Keratinocyte (primary cell): Measurements from ENCODE around the gene PRKX. TPM values are rescaled to one million over a fixed set of nuclear protein-coding genes. Genes with fewer than 3 reads are reported as not detected.
A peak's percentile ranks its signal among the peaks of the same experiment; 100 is the strongest.

Source experiments
- DNase-seq: peaks from one replicate; pipeline ENCODE4 v3.0.0-alpha.2; 2011; ENCODE audit warnings: low read depth, missing footprints, low spot score
- FAIRE-seq: peaks from 2 replicates; lab custom pipeline; 2011; peaks lifted over from hg19 to GRCh38; lab: Jason Lieb, UNC
- H2AFZ ChIP-seq: 2 replicates; pipeline ENCODE4 v1.6.0; 2012; ENCODE audit warnings: low read length, control low read depth, inconsistent platforms; ENCODE audit not compliant: control insufficient read depth
- H3K27ac ChIP-seq: 2 replicates; pipeline ENCODE4 v1.5.1; 2011; ENCODE audit warnings: low read length; ENCODE audit not compliant: control insufficient read depth, insufficient read depth
- H3K27me3 ChIP-seq: 3 replicates; pipeline ENCODE4 v1.6.0; 2011; ENCODE audit warnings: low read length; ENCODE audit not compliant: control insufficient read depth, insufficient read depth; ENCODE audit errors: extremely low read depth
- H3K36me3 ChIP-seq, 2 experiments: 2 replicates in 1 of 2; 3 replicates in 1 of 2; pipeline ENCODE4 v1.5.1; 2011; ENCODE audit warnings: low read length in 2 of 2, mild to moderate bottlenecking in 1 of 2; ENCODE audit not compliant: control insufficient read depth in 2 of 2, insufficient read depth in 2 of 2; ENCODE audit errors: extremely low read depth in 1 of 2
- H3K4me1 ChIP-seq: 3 replicates; pipeline ENCODE4 v1.5.1; 2011; ENCODE audit warnings: low read length; ENCODE audit not compliant: control insufficient read depth, insufficient read depth; ENCODE audit errors: extremely low read depth
- H3K4me2 ChIP-seq: 3 replicates; pipeline ENCODE4 v1.6.0; 2011; ENCODE audit warnings: low read depth, low read length; ENCODE audit not compliant: control insufficient read depth, insufficient read depth; ENCODE audit errors: extremely low read depth
- H3K4me3 ChIP-seq, 3 experiments: fragments of 200-600 bp in 1 of 3; sonication (generic) in 1 of 3; 2 replicates in 2 of 3; 3 replicates in 1 of 3; pipeline ENCODE4 v1.5.1; 2011 to 2016; ENCODE audit warnings: low read length in 3 of 3, mild to moderate bottlenecking in 3 of 3, control low read depth in 2 of 3, inconsistent platforms in 1 of 3, low read depth in 1 of 3, mixed read lengths in 1 of 3, mixed run types in 1 of 3, moderate library complexity in 1 of 3; ENCODE audit not compliant: control insufficient read depth in 2 of 3, insufficient read depth in 2 of 3; ENCODE audit errors: extremely low read depth in 1 of 3
- H3K79me2 ChIP-seq: 2 replicates; pipeline ENCODE4 v1.6.0; 2012; ENCODE audit warnings: low read length; ENCODE audit not compliant: control insufficient read depth, insufficient read depth
- H3K9ac ChIP-seq: 3 replicates; pipeline ENCODE4 v1.6.0; 2011; ENCODE audit warnings: low read length; ENCODE audit not compliant: control insufficient read depth, insufficient read depth; ENCODE audit errors: extremely low read depth
- H3K9me1 ChIP-seq: 3 replicates; pipeline ENCODE4 v1.6.0; 2011; ENCODE audit warnings: low read length; ENCODE audit not compliant: control insufficient read depth, insufficient read depth; ENCODE audit errors: extremely low read depth
- H3K9me3 ChIP-seq: 2 replicates; pipeline ENCODE4 v1.5.1; 2012; ENCODE audit warnings: low read depth, low read length; ENCODE audit not compliant: control insufficient read depth
- H4K20me1 ChIP-seq: 3 replicates; pipeline ENCODE4 v1.6.0; 2011; ENCODE audit warnings: low read length; ENCODE audit not compliant: control insufficient read depth, insufficient read depth; ENCODE audit errors: extremely low read depth
- CTCF ChIP-seq, 3 experiments: IDR thresholded peaks in 1 of 3; conservative IDR thresholded peaks in 1 of 3; optimal IDR thresholded peaks in 1 of 3; 2 replicates in 2 of 3; 3 replicates in 1 of 3; pipeline versions ENCODE3 to v1.5.1; 2011; ENCODE audit warnings: low read length in 3 of 3, mild to moderate bottlenecking in 3 of 3, moderate library complexity in 2 of 3, control low read depth in 1 of 3, inconsistent platforms in 1 of 3; ENCODE audit not compliant: insufficient read depth in 2 of 3; ENCODE audit errors: extremely low read depth in 1 of 3
- EZH2 ChIP-seq: IDR thresholded peaks from one replicate; pipeline ENCODE4 v1.6.1; 2012; ENCODE audit warnings: inconsistent platforms, mild to moderate bottlenecking, low read length, moderate library complexity
- dilution Hi-C: fragments of 300-500 bp; cut with MboI; formaldehyde crosslinking; loops from one replicate; pipeline ENCODE4 v1.7.0; 2020; ENCODE audit warnings: low sequenced_read_pairs; ENCODE audit not compliant: extremely low pct_ligation_motif_present
- polyA plus RNA-seq, 5 experiments: library from polyadenylated mRNA; depleted of rRNA in 3 of 5; stranded (reverse) in 3 of 5; stranded (forward) in 1 of 5; unstranded in 1 of 5; fragments of >200 nt; gene quantifications; 1 replicate in 1 of 5; 2 replicates in 3 of 5; 3 replicates in 1 of 5; pipeline versions ENCODE4 v1.2.1 to v1.2.3, GENCODE V29; 2011 to 2012; ENCODE audit warnings: missing spikeins in 2 of 5, low read depth in 1 of 5, low replicate concordance in 1 of 5

PRKX gene
- polyA plus RNA-seq, 1 donor (not counting 4 experiments of a cell fraction or from before 2014, with no cell fraction given): 39.9 TPM

DNA sequence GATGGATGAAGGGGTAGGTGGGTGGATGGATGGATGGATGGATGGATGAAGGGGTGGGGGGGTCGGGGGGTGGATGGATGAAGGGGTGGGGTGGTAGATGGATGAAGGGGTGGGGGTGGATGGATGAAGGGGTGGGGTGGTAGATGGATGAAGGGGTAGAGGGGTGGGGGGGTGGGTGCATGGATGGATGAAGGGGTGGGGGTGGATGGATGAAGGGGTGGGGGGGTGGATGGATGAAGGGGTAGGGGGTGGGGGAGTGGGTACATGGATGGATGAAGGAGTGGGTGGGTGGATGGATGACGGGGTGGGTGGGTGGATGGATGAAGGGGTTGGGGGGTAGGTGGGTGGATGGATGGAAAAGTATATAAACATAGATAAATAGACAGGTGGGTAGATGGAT, 74.2 kb downstream of the PRKX start:
- H3K27ac ChIP-seq: no peak overlapping the region
- no peaks in the 10 kb centered on the region for H4K20me1 ChIP-seq
- no peaks in the 10 kb centered on the region for H3K27me3 ChIP-seq
- TF ChIP-seq EZH2: no peak
- TF ChIP-seq CTCF (optimal IDR thresholded peaks at IDR 0.05 in 1 of 3, IDR thresholded peaks at IDR 0.05 in 1 of 3, conservative IDR thresholded peaks at IDR 0.05 in 1 of 3; ENCODE audit: extremely low read depth in 1 of 3, insufficient read depth in 2 of 3, low read length in 3 of 3): no peak
- no peak overlapping the region for H2AFZ ChIP-seq
- no peak overlapping the region for H3K4me2 ChIP-seq
- no peak overlapping the region for H3K9ac ChIP-seq
- H3K4me1 ChIP-seq: no peaks in the 10 kb centered on the region
- FAIRE-seq: no peak
- peaks cover 0 to 15% of the 10 kb centered on the region in 2 experiments for H3K36me3 ChIP-seq
- no peaks in the 10 kb centered on the region for H3K9me1 ChIP-seq
- peaks cover 2% of the 10 kb centered on the region for H3K9me3 ChIP-seq
- no peak overlapping the region for H3K4me3 ChIP-seq
- no peaks in the 10 kb centered on the region for H3K79me2 ChIP-seq
- no peak for DNase-seq
- dilution Hi-C loops: no loop called here

DNA sequence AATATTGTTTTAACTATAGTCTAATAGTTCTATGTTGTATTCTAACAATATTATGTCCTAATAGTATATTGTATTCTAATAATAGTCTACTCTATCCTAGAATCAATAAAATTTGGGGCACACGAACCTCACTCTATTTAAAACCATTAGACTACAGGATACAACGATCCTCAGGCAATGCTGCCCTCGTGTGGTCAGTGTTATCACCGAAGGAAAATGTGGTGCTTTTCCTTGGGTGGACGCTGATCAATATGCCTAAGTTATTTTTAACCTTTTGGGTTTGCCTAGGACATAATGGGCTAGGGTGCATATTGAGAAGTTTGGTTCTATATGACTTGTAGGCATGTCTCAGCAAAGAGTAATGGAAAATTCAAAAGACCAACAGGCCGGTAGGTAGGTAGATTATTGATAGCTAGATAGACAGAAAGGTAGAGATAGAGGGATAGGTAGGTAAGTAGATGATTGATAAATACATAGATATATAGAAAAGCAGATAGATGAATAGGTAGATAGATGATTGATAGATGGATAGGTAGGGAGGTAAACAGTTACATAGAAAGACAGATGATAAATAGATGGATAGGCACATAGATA, 75.1 kb downstream of the PRKX start:
- H3K36me3 ChIP-seq: peaks cover 0 to 18% of the 10 kb centered on the region in 2 experiments
- FAIRE-seq: no peak
- H4K20me1 ChIP-seq: no peaks in the 10 kb centered on the region
- H3K9me3 ChIP-seq: no peaks in the 10 kb centered on the region
- H3K27ac ChIP-seq: no peak overlapping the region
- no peak overlapping the region for H3K4me3 ChIP-seq
- DNase-seq: no peak
- no peaks in the 10 kb centered on the region for H3K79me2 ChIP-seq
- dilution Hi-C loops: no loop called here
- no peak overlapping the region for H3K9ac ChIP-seq
- no peak overlapping the region for H3K4me2 ChIP-seq
- H3K9me1 ChIP-seq: no peaks in the 10 kb centered on the region
- H3K27me3 ChIP-seq: no peaks in the 10 kb centered on the region
- no peak overlapping the region for H2AFZ ChIP-seq
- no peaks in the 10 kb centered on the region for H3K4me1 ChIP-seq
- TF ChIP-seq CTCF (optimal IDR thresholded peaks at IDR 0.05 in 1 of 3, IDR thresholded peaks at IDR 0.05 in 1 of 3, conservative IDR thresholded peaks at IDR 0.05 in 1 of 3; ENCODE audit: extremely low read depth in 1 of 3, insufficient read depth in 2 of 3, low read length in 3 of 3): peak; percentile 53 to 83 (median 71)
- TF ChIP-seq EZH2: no peak
